HCT116 (cell line): ENCODE measurements around the gene AGPS. TPM values are rescaled to one million over a fixed set of nuclear protein-coding genes. Genes with fewer than 3 reads are reported as not detected.
A peak's percentile ranks its signal among the peaks of the same experiment; 100 is the strongest.

Experiments used
- ATAC-seq: fragments of 200-7000 bp; cut with Tn5 transposase; 2 replicates; pipeline ENCODE4 v1.9.1; 2020; ENCODE audit warnings: mild to moderate bottlenecking, moderate library complexity
- BruUV-seq: library from RNA; stranded (reverse); fragments of 400-500 nt; replicated peaks from 2 replicates; lab custom pipeline; 2021; lab: Mats Ljungman, UMichigan
- CTCF ChIA-PET: fragments of 300-600 bp; sonication (Branson Sonifier 250); formaldehyde crosslinking; loops from one replicate; lab custom pipeline; 2021; ENCODE audit warnings: antibody characterized with exemption; lab: Charles Lee
- POLR2A ChIA-PET: fragments of 300-600, 350-600 bp; sonication (Branson Sonifier 250); formaldehyde crosslinking; loops from one replicate; lab custom pipeline; 2021; ENCODE audit warnings: antibody characterized with exemption; lab: Charles Lee
- RAD21 ChIA-PET, 2 experiments: fragments of 300-600 bp; sonication (Branson Sonifier 250); formaldehyde crosslinking; loops; one replicate each; lab custom pipeline; 2023; ENCODE audit warnings: low total read pairs in 2 of 2; ENCODE audit not compliant: uncharacterized antibody in 2 of 2, unreplicated experiment in 2 of 2, low non-redundant PET in 1 of 2; lab: Charles Lee
- DNase-seq: peaks from one replicate; pipeline ENCODE4 v3.0.0-alpha.2; 2010; ENCODE audit warnings: low read depth, low spot score
- H2AFZ ChIP-seq: fragments of 200-600 bp; shearing (Covaris generic), sonication (generic); 2 replicates; pipeline ENCODE4 v1.6.1; 2017; ENCODE audit warnings: low read depth, mixed run types, mixed read lengths, antibody characterized with exemption, low read length; ENCODE audit not compliant: poor library complexity, severe bottlenecking
- H3K27ac ChIP-seq: 2 replicates; pipeline ENCODE4 v1.5.1; 2012; ENCODE audit warnings: low read depth, low read length
- H3K27me3 ChIP-seq: fragments of 200-600 bp; sonication (generic); 2 replicates; pipeline ENCODE4 v1.6.1; 2016; ENCODE audit warnings: mixed run types, low read length, mixed read lengths; ENCODE audit not compliant: insufficient read depth
- H3K36me3 ChIP-seq, 2 experiments: fragments of 200-500 bp in 1 of 2; fragments of 200-600 bp in 1 of 2; sonication (Bioruptor generic) in 1 of 2; sonication (generic) in 1 of 2; 2 replicates each; pipeline versions ENCODE4 v1.5.1 to v1.6.1; 2014 to 2016; ENCODE audit warnings: low read length in 2 of 2, inconsistent platforms in 1 of 2, mixed read lengths in 1 of 2, mixed run types in 1 of 2; ENCODE audit not compliant: insufficient read depth in 2 of 2, control insufficient read depth in 1 of 2
- H3K4me1 ChIP-seq, 2 experiments: fragments of 200-600 bp in 1 of 2; sonication (generic) in 1 of 2; 2 replicates each; pipeline versions ENCODE4 v1.5.1 to v1.6.1; 2012 to 2017; ENCODE audit warnings: low read length in 2 of 2, inconsistent platforms in 1 of 2, mild to moderate bottlenecking in 1 of 2, mixed read lengths in 1 of 2, mixed run types in 1 of 2, moderate library complexity in 1 of 2; ENCODE audit not compliant: insufficient read depth in 2 of 2, control insufficient read depth in 1 of 2
- H3K4me2 ChIP-seq: fragments of 200-600 bp; sonication (generic); 2 replicates; pipeline ENCODE4 v1.6.1; 2017; ENCODE audit warnings: mixed run types, low read length, mixed read lengths
- H3K4me3 ChIP-seq, 2 experiments: fragments of 200-600 bp in 1 of 2; sonication (generic) in 1 of 2; replicated peaks in 1 of 2; 2 replicates each; pipeline ENCODE4 v1.5.1; 2011 to 2016; ENCODE audit warnings: low read length in 2 of 2, control low read depth in 1 of 2, low read depth in 1 of 2, mild to moderate bottlenecking in 1 of 2, mixed read lengths in 1 of 2, mixed run types in 1 of 2
- H3K79me2 ChIP-seq: fragments of 200-600 bp; sonication (generic); 2 replicates; pipeline ENCODE4 v1.6.1; 2017; ENCODE audit warnings: mild to moderate bottlenecking, mixed run types, low read length, moderate library complexity, mixed read lengths; ENCODE audit not compliant: insufficient read depth
- H3K9ac ChIP-seq: fragments of 200-600 bp; sonication (generic); 2 replicates; pipeline ENCODE4 v1.6.1; 2016; ENCODE audit warnings: low read length, mixed read lengths
- H3K9me2 ChIP-seq: fragments of 200-600 bp; sonication (generic), shearing (Covaris generic); 2 replicates; pipeline ENCODE4 v1.6.1; 2017; ENCODE audit warnings: mixed run types, mild to moderate bottlenecking, moderate library complexity; ENCODE audit not compliant: insufficient read depth
- H3K9me3 ChIP-seq, 2 experiments: fragments of 200-500 bp in 1 of 2; fragments of 200-600 bp in 1 of 2; sonication (Bioruptor generic) in 1 of 2; sonication (generic) in 1 of 2; 2 replicates each; pipeline ENCODE4 v1.6.1; 2014 to 2017; ENCODE audit warnings: low read length in 2 of 2, mixed read lengths in 2 of 2, inconsistent platforms in 1 of 2, low read depth in 1 of 2, mild to moderate bottlenecking in 1 of 2, mixed run types in 1 of 2, moderate library complexity in 1 of 2; ENCODE audit not compliant: control insufficient read depth in 1 of 2, insufficient read depth in 1 of 2
- H4K20me1 ChIP-seq: fragments of 200-600 bp; sonication (generic), shearing (Covaris generic); 2 replicates; pipeline ENCODE4 v1.6.1; 2017; ENCODE audit warnings: mixed run types, mild to moderate bottlenecking, moderate library complexity; ENCODE audit not compliant: insufficient read depth
- ATF3 ChIP-seq: IDR thresholded peaks from 2 replicates; pipeline ENCODE4 v1.6.1; 2012
- CTCF ChIP-seq, 3 experiments: fragments of 200-600 bp in 1 of 3; sonication (generic) in 1 of 3; IDR thresholded peaks in 2 of 3; conservative IDR thresholded peaks in 1 of 3; 2 replicates each; pipeline ENCODE4 v1.5.1; 2012 to 2017; ENCODE audit warnings: low read depth in 2 of 3, low read length in 2 of 3, antibody characterized with exemption in 1 of 3, borderline replicate concordance in 1 of 3, control low read depth in 1 of 3, mild to moderate bottlenecking in 1 of 3, mixed read lengths in 1 of 3, mixed run types in 1 of 3, moderate library complexity in 1 of 3; ENCODE audit not compliant: insufficient read depth in 1 of 3
- EGR1 ChIP-seq: IDR thresholded peaks from 2 replicates; pipeline ENCODE4 v1.6.1; 2012; ENCODE audit warnings: low read depth
- ELF1 ChIP-seq: IDR thresholded peaks from 2 replicates; pipeline ENCODE4 v1.6.1; 2012; ENCODE audit warnings: low read depth, borderline replicate concordance
- EZH2phosphoT487 ChIP-seq: fragments of 200-600 bp; IDR thresholded peaks from 2 replicates; pipeline ENCODE4 v1.6.1; 2018; ENCODE audit warnings: antibody characterized with exemption, borderline replicate concordance
- FOSL1 ChIP-seq: IDR thresholded peaks from 2 replicates; pipeline ENCODE4 v1.6.1; 2012; ENCODE audit warnings: low read depth
- JUND ChIP-seq: IDR thresholded peaks from 2 replicates; pipeline ENCODE4 v1.6.1; 2012
- MAX ChIP-seq: IDR thresholded peaks from 2 replicates; pipeline ENCODE4 v1.6.1; 2012
- POLR2A ChIP-seq: IDR thresholded peaks from 2 replicates; pipeline ENCODE4 v1.7.0; 2011; ENCODE audit warnings: borderline replicate concordance; ENCODE audit not compliant: insufficient read depth, insufficient read length; ENCODE audit errors: extremely low read depth
- POLR2AphosphoS5 ChIP-seq: IDR thresholded peaks from 2 replicates; pipeline ENCODE4 v1.6.1; 2011; ENCODE audit warnings: mild to moderate bottlenecking, low read depth, low read length, moderate library complexity
- RAD21 ChIP-seq: IDR thresholded peaks from 2 replicates; pipeline ENCODE4 v1.6.1; 2012; ENCODE audit warnings: low read depth, mild to moderate bottlenecking
- REST ChIP-seq: IDR thresholded peaks from 2 replicates; pipeline ENCODE4 v1.6.1; 2012; ENCODE audit warnings: low read depth
- SIN3A ChIP-seq: IDR thresholded peaks from 2 replicates; pipeline ENCODE4 v1.6.1; 2012; ENCODE audit warnings: low read depth
- TCF7L2 ChIP-seq: IDR thresholded peaks from 2 replicates; pipeline ENCODE4 v1.7.0; 2011; ENCODE audit warnings: borderline replicate concordance, inconsistent platforms; ENCODE audit not compliant: insufficient read depth, insufficient read length; ENCODE audit errors: extremely low read depth
- YY1 ChIP-seq: IDR thresholded peaks from 2 replicates; pipeline ENCODE4 v1.6.1; 2011; ENCODE audit warnings: low read length, low read depth, moderate library complexity, mild to moderate bottlenecking; ENCODE audit not compliant: insufficient replicate concordance; ENCODE audit errors: extremely low read depth
- intact Hi-C: fragments of 100-400 bp; cut with micrococcal nuclease; formaldehyde crosslinking; loops from 2 replicates; pipeline ENCODE4 v1.10.0; 2022
- total RNA-seq: library from RNA; stranded (reverse); gene quantifications from one replicate; pipeline ENCODE4 v1.2.1, GENCODE V29; 2021; ENCODE audit not compliant: unreplicated experiment

Gene AGPS
- total RNA-seq, 1 experiment from 2014 or later: 66.6 TPM

- no peaks in the 10 kb centered on the region for H3K36me3 ChIP-seq
- POLR2A ChIA-PET: no interaction called here
- H3K9me3 ChIP-seq: no peaks in the 10 kb centered on the region
- TF ChIP-seq EGR1 (no peak), ELF1 (no peak), TCF7L2 (no peak), MAX (no peak), EZH2phosphoT487 (no peak), FOSL1 (no peak), JUND (no peak), RAD21 (no peak), POLR2A (no peak), POLR2AphosphoS5 (no peak), CTCF (IDR thresholded peaks at IDR 0.05 in 2 of 3, conservative IDR thresholded peaks at IDR 0.05 in 1 of 3; ENCODE audit: borderline replicate concordance in 1 of 3, insufficient read depth in 1 of 3, low read depth in 2 of 3, low read length in 2 of 3) (no peak), SIN3A (no peak), YY1 (no peak), ATF3 (no peak), REST (no peak)
- TSS peak; percentile 71 for BruUV-seq
- H3K4me2 ChIP-seq: peak overlapping the region; percentile 93
- CTCF ChIA-PET: no interaction called here
- RAD21 ChIA-PET: no interaction called here
- no peaks in the 10 kb centered on the region for H3K79me2 ChIP-seq
- no peak for DNase-seq
- H2AFZ ChIP-seq: peak overlapping the region; percentile 72
- peak overlapping the region; percentile 77 for H3K27ac ChIP-seq
- H4K20me1 ChIP-seq: no peaks in the 10 kb centered on the region
- peak; percentile 9 for ATAC-seq
- intact Hi-C loops: no loop called here
- no peaks in the 10 kb centered on the region for H3K9me2 ChIP-seq
- H3K4me3 ChIP-seq: peak overlapping the region; percentile 71 to 72
- H3K9ac ChIP-seq: peak overlapping the region; percentile 73
- H3K4me1 ChIP-seq: peaks cover 0 to 16% of the 10 kb centered on the region in 2 experiments; a peak in 2 of 4 replicates
- H3K27me3 ChIP-seq: no peaks in the 10 kb centered on the region
Measured at GRCh38 chr2:177553176-177553884, 160.8 kb downstream of the AGPS start.
